Bronchial epithelial cell (primary cell): ENCODE results near the gene SMCHD1. TPM values are rescaled to one million over a fixed set of nuclear protein-coding genes. Genes with fewer than 3 reads are reported as not detected.
"Not testable (repeated sequence)": the region's sequence is repeated elsewhere in the genome, so short reads cannot be mapped to it uniquely, and the experiment has no call there.

Experiments
- DNase-seq: peaks from one replicate; pipeline ENCODE4 v3.0.0-alpha.2; 2010; ENCODE audit warnings: low read depth
- FAIRE-seq: peaks from 2 replicates; lab custom pipeline; 2011; peaks lifted over from hg19 to GRCh38; lab: Jason Lieb, UNC
- H3K27me3 ChIP-seq: 2 replicates; pipeline ENCODE4 v1.5.1; 2011; ENCODE audit warnings: low read length; ENCODE audit not compliant: control insufficient read depth, insufficient read depth
- H3K36me3 ChIP-seq: 2 replicates; pipeline ENCODE4 v1.5.1; 2011; ENCODE audit warnings: low read length; ENCODE audit not compliant: control insufficient read depth, insufficient read depth
- H3K4me3 ChIP-seq: 2 replicates; pipeline ENCODE4 v1.5.1; 2011; ENCODE audit warnings: mild to moderate bottlenecking, low read depth, low read length, control low read depth
- total RNA-seq: library from RNA; depleted of rRNA; stranded (reverse); fragments of >200 nt; gene quantifications from 2 replicates; pipeline ENCODE4 v1.2.1, GENCODE V29; 2014
- TF ChIP-seq, protein P1 (sequence below): IDR thresholded peaks from 2 replicates; pipeline ENCODE4 v1.5.1; 2011; ENCODE audit warnings: mild to moderate bottlenecking, moderate library complexity, low read length, control low read depth, inconsistent platforms; ENCODE audit not compliant: insufficient read depth, severe bottlenecking

SMCHD1 gene
- total RNA-seq, 1 donor from 2014 or later = 45.3 TPM

GRCh38 chr18:2823966-2824365 is 168.4 kb downstream of the SMCHD1 start:
- TF ChIP-seq, protein P1, sequence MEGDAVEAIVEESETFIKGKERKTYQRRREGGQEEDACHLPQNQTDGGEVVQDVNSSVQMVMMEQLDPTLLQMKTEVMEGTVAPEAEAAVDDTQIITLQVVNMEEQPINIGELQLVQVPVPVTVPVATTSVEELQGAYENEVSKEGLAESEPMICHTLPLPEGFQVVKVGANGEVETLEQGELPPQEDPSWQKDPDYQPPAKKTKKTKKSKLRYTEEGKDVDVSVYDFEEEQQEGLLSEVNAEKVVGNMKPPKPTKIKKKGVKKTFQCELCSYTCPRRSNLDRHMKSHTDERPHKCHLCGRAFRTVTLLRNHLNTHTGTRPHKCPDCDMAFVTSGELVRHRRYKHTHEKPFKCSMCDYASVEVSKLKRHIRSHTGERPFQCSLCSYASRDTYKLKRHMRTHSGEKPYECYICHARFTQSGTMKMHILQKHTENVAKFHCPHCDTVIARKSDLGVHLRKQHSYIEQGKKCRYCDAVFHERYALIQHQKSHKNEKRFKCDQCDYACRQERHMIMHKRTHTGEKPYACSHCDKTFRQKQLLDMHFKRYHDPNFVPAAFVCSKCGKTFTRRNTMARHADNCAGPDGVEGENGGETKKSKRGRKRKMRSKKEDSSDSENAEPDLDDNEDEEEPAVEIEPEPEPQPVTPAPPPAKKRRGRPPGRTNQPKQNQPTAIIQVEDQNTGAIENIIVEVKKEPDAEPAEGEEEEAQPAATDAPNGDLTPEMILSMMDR = no peak
- DNase-seq = no peak
- H3K4me3 ChIP-seq = no peak overlapping the region
- no peak for FAIRE-seq
- no peaks in the 10 kb centered on the region for H3K27me3 ChIP-seq
- H3K36me3 ChIP-seq = no peaks in the 10 kb centered on the region

DNA sequence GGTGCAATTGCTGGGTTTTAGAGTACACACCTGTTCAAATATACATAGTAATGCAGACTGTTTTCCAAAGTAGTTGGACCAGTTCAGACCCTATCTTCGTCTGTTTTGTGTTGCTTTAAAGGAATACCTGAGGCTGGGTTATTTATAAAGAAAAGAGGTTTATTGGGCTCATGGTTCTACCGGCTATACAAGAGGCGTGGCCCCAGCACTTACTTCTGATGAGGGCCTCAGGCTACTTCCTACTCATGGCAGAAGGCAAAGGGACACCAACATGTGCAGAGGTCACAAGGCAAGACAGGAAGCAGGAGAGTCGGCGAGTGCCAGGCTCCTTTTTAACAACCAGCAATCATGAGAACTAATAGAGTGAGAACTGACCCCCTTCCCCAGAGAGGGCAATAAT is 169.3 kb downstream of the SMCHD1 start:
- no peak for DNase-seq
- no peak for FAIRE-seq
- Histone ChIP-seq H3K27me3 (no peaks in the 10 kb centered on the region), H3K36me3 (no peaks in the 10 kb centered on the region), H3K4me3 (no peak overlapping the region)
- TF ChIP-seq, protein P1 = no peak

DNA sequence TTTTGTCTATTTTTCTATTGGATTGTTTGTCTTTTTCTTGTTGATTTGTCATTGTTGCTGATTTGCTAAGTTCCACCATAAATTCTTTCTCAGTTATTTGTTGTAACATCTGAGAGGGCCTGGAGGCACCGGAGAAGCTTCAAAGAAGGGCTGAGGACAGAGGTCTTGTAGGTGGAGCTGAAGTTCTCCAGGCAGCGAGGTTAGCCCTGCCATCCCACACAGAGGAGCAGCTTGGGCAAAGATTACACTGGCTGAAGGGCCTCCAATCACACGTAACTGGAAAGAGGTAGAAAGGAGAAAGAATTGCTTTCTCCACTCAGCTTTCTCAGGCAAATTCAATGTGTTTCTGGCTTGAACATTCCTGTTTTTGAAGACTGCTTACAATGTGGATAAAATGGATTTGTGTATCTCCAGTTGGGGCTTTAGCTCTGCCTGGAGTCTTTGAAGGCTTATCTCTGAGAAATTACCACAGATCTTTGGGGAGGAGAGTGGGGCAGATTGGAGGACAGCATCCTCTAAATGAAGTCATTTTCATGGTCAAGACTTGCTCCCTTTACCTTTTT is 170.2 kb downstream of the SMCHD1 start:
- H3K4me3 ChIP-seq = no peak overlapping the region
- H3K27me3 ChIP-seq = no peaks in the 10 kb centered on the region
- FAIRE-seq (no peak), DNase-seq (no peak)
- TF ChIP-seq, protein P1 = no peak
- H3K36me3 ChIP-seq = no peaks in the 10 kb centered on the region

DNA sequence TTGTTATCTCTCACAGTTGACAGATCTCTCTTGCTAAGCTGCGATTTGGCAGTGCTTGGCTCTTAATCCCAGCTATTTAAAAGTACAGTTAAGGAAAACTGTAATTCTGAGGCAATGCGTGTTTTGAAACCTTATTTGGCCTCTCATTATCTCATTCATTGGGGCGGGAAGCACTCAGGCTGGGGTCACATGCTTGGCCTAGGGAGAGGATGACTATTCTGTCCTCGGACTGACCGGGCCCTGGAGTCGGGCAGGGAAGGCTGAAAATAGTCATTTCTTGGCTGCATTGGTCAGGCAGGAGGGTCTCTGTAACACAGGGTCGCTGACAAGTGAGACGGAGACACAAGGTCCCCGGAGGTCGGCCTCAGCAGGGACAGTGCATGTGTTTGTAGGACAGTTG is 171.1 kb downstream of the SMCHD1 start:
- FAIRE-seq = no peak
- TF ChIP-seq, protein P1 = no peak
- no peak for DNase-seq
- no peaks in the 10 kb centered on the region for H3K27me3 ChIP-seq
- H3K4me3 ChIP-seq = no peak overlapping the region
- H3K36me3 ChIP-seq = no peaks in the 10 kb centered on the region

DNA sequence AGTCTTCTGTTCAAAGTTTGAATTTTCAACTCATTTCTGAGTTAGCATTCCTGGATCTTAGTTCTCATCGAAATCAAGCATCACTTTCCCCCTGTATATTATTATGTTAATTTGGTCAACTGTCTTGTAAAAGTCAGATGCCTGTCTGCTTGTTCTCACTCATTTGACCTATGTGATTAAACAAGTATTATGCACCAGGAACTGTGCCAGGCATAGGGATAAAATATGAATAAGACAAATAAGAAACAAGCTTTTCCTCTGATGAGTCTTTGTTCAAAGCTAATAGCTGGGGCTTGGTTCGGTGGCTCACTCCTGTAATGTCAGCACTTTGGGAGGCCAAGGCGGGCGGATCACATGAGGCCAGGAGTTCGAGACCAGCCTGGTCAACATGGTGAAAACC is 171.5 kb downstream of the SMCHD1 start:
- H3K4me3 ChIP-seq = no peak overlapping the region
- no peaks in the 10 kb centered on the region for H3K27me3 ChIP-seq
- DNase-seq (no peak), FAIRE-seq (no peak)
- no peaks in the 10 kb centered on the region for H3K36me3 ChIP-seq
- TF ChIP-seq, protein P1 = no peak

DNA sequence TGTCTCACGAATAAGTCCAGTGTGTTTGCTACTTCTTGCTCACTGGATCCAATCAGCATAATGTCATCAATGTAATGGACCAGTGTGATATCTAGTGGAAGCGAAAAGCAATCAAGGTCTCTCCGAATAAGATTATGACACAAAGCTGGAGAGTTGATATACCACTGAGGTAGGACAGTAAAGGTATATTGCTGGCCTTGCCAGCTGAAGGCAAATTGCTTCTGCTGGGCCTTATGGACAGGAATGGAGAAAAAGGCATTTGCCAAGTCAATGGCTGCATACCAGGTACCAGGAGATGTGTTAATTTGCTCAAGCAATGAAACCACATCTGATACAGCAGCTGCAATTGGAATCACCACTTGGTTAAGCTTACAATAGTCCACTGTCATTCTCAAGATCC is 180.6 kb downstream of the SMCHD1 start:
- H3K4me3 ChIP-seq, H3K36me3 ChIP-seq, FAIRE-seq, H3K27me3 ChIP-seq, DNase-seq: not testable (repeated sequence)

GRCh38 chr18:2837290-2837689 is 181.8 kb downstream of the SMCHD1 start:
- not testable (repeated sequence) for H3K27me3 ChIP-seq, DNase-seq, FAIRE-seq, H3K4me3 ChIP-seq, H3K36me3 ChIP-seq
